PFSK-1 (cell line): ENCODE data around the gene LIPI.

Source experiments
- FOXP2 ChIP-seq: optimal IDR thresholded peaks from 2 replicates; pipeline ENCODE3; 2011; ENCODE audit warnings: borderline replicate concordance, control low read depth, inconsistent platforms; ENCODE audit not compliant: insufficient read depth; ENCODE audit errors: extremely low read length, extremely low read depth
- POLR2AphosphoS5 ChIP-seq: IDR thresholded peaks from 2 replicates; pipeline ENCODE4 v1.6.1; 2012; ENCODE audit warnings: low read depth, mild to moderate bottlenecking, control low read depth, low read length, moderate library complexity
- SIN3A ChIP-seq: IDR thresholded peaks from 2 replicates; pipeline ENCODE4 v1.6.1; 2012; ENCODE audit warnings: mild to moderate bottlenecking, low read length, moderate library complexity, borderline replicate concordance; ENCODE audit not compliant: insufficient read depth
- TAF1 ChIP-seq: IDR thresholded peaks from 2 replicates; pipeline ENCODE4 v1.6.1; 2012; ENCODE audit warnings: low read length, control low read depth, borderline replicate concordance; ENCODE audit not compliant: insufficient read depth
- TF ChIP-seq, protein P1 (sequence below), 2 experiments: IDR thresholded peaks; 2 replicates each; pipeline versions ENCODE4 v1.6.1 to v1.8.0; 2011 to 2012; ENCODE audit warnings: low read depth in 2 of 2, low read length in 2 of 2, control low read depth in 1 of 2, inconsistent platforms in 1 of 2, mild to moderate bottlenecking in 1 of 2, moderate library complexity in 1 of 2; ENCODE audit not compliant: insufficient read depth in 1 of 2

DNA sequence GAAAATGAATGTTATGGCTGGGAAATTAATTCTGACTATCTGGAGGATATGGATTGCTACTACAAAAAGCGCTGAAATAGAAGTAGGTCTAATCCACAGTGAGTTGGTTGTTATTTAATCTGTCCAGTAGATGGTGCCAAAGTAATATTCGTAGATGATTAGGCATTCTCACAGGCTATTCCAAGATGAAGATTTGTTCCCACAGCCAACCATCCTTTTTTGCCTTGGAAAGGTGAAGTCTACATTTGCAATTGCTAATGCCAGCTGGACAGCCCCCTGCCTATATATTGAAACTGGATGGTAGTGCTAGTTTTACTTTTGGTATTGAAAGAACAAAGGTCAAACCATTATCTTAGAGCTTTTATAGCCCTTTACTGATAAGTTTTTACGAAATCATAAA lies 49.0 kb upstream of the LIPI start:
- TF ChIP-seq POLR2AphosphoS5 (no peak), TAF1 (no peak), SIN3A (no peak), FOXP2 (no peak)
- TF ChIP-seq, protein P1, sequence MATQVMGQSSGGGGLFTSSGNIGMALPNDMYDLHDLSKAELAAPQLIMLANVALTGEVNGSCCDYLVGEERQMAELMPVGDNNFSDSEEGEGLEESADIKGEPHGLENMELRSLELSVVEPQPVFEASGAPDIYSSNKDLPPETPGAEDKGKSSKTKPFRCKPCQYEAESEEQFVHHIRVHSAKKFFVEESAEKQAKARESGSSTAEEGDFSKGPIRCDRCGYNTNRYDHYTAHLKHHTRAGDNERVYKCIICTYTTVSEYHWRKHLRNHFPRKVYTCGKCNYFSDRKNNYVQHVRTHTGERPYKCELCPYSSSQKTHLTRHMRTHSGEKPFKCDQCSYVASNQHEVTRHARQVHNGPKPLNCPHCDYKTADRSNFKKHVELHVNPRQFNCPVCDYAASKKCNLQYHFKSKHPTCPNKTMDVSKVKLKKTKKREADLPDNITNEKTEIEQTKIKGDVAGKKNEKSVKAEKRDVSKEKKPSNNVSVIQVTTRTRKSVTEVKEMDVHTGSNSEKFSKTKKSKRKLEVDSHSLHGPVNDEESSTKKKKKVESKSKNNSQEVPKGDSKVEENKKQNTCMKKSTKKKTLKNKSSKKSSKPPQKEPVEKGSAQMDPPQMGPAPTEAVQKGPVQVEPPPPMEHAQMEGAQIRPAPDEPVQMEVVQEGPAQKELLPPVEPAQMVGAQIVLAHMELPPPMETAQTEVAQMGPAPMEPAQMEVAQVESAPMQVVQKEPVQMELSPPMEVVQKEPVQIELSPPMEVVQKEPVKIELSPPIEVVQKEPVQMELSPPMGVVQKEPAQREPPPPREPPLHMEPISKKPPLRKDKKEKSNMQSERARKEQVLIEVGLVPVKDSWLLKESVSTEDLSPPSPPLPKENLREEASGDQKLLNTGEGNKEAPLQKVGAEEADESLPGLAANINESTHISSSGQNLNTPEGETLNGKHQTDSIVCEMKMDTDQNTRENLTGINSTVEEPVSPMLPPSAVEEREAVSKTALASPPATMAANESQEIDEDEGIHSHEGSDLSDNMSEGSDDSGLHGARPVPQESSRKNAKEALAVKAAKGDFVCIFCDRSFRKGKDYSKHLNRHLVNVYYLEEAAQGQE (IDR thresholded peaks at IDR 0.05; ENCODE audit: insufficient read depth in 1 of 2, low read depth in 2 of 2, low read length in 2 of 2): no peak
